ENCODE measurements around the gene WHRN.

Gene WHRN

DNA sequence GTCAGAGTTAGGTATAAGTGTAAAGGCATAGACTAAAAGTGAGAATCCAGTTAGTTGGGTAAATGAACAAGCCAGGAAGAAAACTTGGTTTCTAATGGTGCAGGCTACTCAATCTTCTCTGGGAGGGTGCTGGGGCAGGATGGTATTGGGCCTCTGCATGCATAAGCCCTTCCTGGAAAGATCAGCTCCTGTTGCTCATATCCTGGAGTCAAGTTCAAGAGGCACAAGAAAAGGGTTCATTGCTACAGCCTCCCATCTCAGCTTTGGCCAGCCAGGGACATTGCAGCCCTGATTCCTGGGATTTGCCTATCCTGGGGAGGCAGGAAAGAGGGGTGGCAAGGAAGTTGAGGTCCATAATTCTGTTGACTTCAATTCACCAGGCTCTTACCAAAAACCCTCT lies 41.6 kb upstream of the WHRN start:
- DNase-seq: no peak
- Mint-ChIP-seq H3K9me3 (no peaks in the 10 kb centered on the region), H3K4me3 (no peak overlapping the region), H3K4me1 (peaks cover 20% of the 10 kb centered on the region), H3K36me3 (ENCODE audit: low read depth) (no peaks in the 10 kb centered on the region), H3K27ac (no peak overlapping the region), H3K27me3 (ENCODE audit: low read depth, poor library complexity) (peaks cover 23% of the 10 kb centered on the region)
- no peak for TF ChIP-seq CTCF (IDR thresholded peaks at IDR 0.05)

DNA sequence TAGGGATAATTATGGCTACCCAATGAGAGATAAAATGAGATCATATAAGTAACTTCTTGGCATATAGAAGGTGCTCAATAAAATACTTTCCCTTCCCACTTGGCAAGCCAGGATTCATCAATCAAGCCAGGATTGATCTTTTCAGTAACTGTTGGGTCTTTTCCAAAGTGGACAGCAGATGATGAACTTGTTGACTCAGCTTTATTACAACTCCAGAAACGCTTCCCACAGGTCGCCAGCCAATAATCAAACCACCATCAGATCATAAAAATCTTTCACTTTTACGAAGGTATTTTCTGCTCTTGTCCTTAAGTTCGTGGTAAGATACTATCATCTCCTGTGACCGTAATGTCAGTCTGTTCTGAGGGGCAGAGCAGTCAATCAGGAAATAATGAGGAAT lies 39.8 kb upstream of the WHRN start:
- H3K27ac Mint-ChIP-seq: no peak overlapping the region
- peaks cover 23% of the 10 kb centered on the region for H3K27me3 Mint-ChIP-seq (ENCODE audit: low read depth, poor library complexity)
- H3K36me3 Mint-ChIP-seq (ENCODE audit: low read depth): no peaks in the 10 kb centered on the region
- no peaks in the 10 kb centered on the region for H3K9me3 Mint-ChIP-seq
- DNase-seq: no peak
- H3K4me1 Mint-ChIP-seq: peaks cover 17% of the 10 kb centered on the region
- TF ChIP-seq CTCF (IDR thresholded peaks at IDR 0.05): no peak
- H3K4me3 Mint-ChIP-seq: no peak overlapping the region

GRCh38 chr9:114539701-114540380 lies 34.6 kb upstream of the WHRN start:
- Mint-ChIP-seq H3K27ac (no peak overlapping the region), H3K4me1 (peaks cover 8% of the 10 kb centered on the region), H3K4me3 (no peak overlapping the region), H3K27me3 (ENCODE audit: low read depth, poor library complexity) (no peaks in the 10 kb centered on the region), H3K9me3 (peaks cover 3% of the 10 kb centered on the region), H3K36me3 (ENCODE audit: low read depth) (no peaks in the 10 kb centered on the region)
- no peak for DNase-seq
- TF ChIP-seq CTCF (IDR thresholded peaks at IDR 0.05): no peak

GRCh38 chr9:114538241-114538640 lies 33.0 kb upstream of the WHRN start:
- Mint-ChIP-seq H3K27me3 (ENCODE audit: low read depth, poor library complexity) (peaks cover 3% of the 10 kb centered on the region), H3K36me3 (ENCODE audit: low read depth) (no peaks in the 10 kb centered on the region), H3K4me1 (peaks cover 8% of the 10 kb centered on the region), H3K9me3 (peaks cover 4% of the 10 kb centered on the region), H3K27ac (no peak overlapping the region), H3K4me3 (no peak overlapping the region)
- TF ChIP-seq CTCF (IDR thresholded peaks at IDR 0.05): no peak
- DNase-seq: no peak

DNA sequence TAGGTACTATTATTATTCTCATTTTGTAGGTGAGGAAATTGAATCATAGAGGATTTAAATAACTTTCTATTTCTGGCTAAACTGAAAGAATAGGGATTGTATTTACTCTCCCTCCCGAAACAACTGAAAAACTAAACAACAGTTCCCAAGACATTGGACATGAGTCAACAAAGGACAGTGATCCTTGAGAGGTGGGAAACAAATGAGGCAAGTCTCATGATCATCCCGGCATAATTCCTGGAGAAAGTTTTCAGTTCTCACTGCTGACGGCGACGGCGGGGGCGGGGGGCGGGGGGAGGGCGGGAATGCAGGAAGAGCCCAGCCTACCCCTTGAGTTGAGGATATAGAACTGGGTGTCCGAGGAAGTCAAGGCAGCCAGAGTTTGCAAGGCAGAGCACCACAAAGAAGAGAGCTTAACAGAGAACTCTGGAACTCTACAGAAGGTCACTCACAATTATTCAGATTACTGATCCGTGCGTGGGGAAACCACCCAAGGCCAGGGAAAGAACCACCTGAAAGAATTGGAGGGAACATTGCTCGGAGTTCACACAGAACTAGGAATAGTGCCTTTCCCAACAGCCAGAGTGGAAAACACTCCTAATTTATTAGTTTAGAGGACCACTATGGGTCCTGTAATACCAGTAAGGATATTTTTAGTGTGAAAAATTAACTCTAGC lies 27.4 kb upstream of the WHRN start:
- H3K27ac Mint-ChIP-seq: no peak overlapping the region
- H3K4me3 Mint-ChIP-seq: no peak overlapping the region
- no peak for DNase-seq
- peaks cover 7% of the 10 kb centered on the region for H3K9me3 Mint-ChIP-seq
- TF ChIP-seq CTCF (IDR thresholded peaks at IDR 0.05): no peak
- H3K4me1 Mint-ChIP-seq: no peaks in the 10 kb centered on the region
- peaks cover 10% of the 10 kb centered on the region for H3K27me3 Mint-ChIP-seq (ENCODE audit: low read depth, poor library complexity)
- H3K36me3 Mint-ChIP-seq (ENCODE audit: low read depth): no peaks in the 10 kb centered on the region

- peaks cover 5% of the 10 kb centered on the region for H3K4me1 Mint-ChIP-seq
- H3K9me3 Mint-ChIP-seq: peaks cover 4% of the 10 kb centered on the region
- no peak overlapping the region for H3K27ac Mint-ChIP-seq
Measured at GRCh38 chr9:114529285-114529684, 24.0 kb upstream of the WHRN start.

More at GRCh38 chr9:114529285-114529684, 24.0 kb upstream of the WHRN start:
- H3K4me3 Mint-ChIP-seq: no peak overlapping the region
- peaks cover 18% of the 10 kb centered on the region for H3K27me3 Mint-ChIP-seq (ENCODE audit: low read depth, poor library complexity)
- no peaks in the 10 kb centered on the region for H3K36me3 Mint-ChIP-seq (ENCODE audit: low read depth)
- TF ChIP-seq CTCF (IDR thresholded peaks at IDR 0.05): no peak
- DNase-seq: no peak

All from nephron progenitor cell (in vitro differentiated cells).